ENCODE measurements around the gene HDAC10. TPM values are rescaled to one million over a fixed set of nuclear protein-coding genes. Genes with fewer than 3 reads are reported as not detected.

Gene HDAC10
- total RNA-seq, 4 donors from 2014 or later: 66.8 to 618 (median 142) TPM

GRCh38 chr22:50269970-50270665 lies 19.1 kb upstream of the HDAC10 start, which contains the start of gene MAPK11:
MAPK11 (minus strand) TSS chr22:50270380; CDS start chr22:50270292, 88 bp downstream.
- Histone ChIP-seq H3K4me3 (peak within 1 kb of the TSS in 3 of 4 donors; percentile 33 to 59 (median 47)), H3K4me1 (peaks cover 23 to 54% (median 49%) of the 10 kb centered on the region in 4 donors), H3K36me3 (peaks cover 0 to 1% (median 0%) of the 10 kb centered on the region in 4 donors), H3K27ac (peak within 1 kb of the TSS; percentile 26 to 55 (median 40)), H3K9me3 (no peaks in the 10 kb centered on the region), H3K27me3 (peaks cover 51% of the 10 kb centered on the region)
- peak; percentile 58 for DNase-seq
- intact Hi-C loops (cut with DNase I; ENCODE audit: low total_unique reads): no loop called here
- no peak for TF ChIP-seq POLR2A (IDR thresholded peaks at IDR 0.05)
- TF ChIP-seq EP300 (IDR thresholded peaks at IDR 0.05; ENCODE audit: low read depth): no peak
- no peak for TF ChIP-seq POLR2AphosphoS5 (IDR thresholded peaks at IDR 0.05)
- no peak for TF ChIP-seq CTCF (IDR thresholded peaks at IDR 0.05)
- 0% methylated on average over 54 of the region's 92 CpGs; no CpG with 5 or more reads in 1 of the 2 donors for WGBS, 2 donors (ENCODE audit: low coverage in 1 of 2)
- in situ Hi-C loops (cut with MboI; ENCODE audit: low pct_ligation_motif_present in 1 of 4, low pct_unique_long_range_greater_than_20kb in 1 of 4, low sequenced_read_pairs in 3 of 4): loop anchor here in 2 of 4 donors (10.0 kb wide), 2 partner anchors 65 to 225 kb away; no protein-coding TSS in a partner anchor

DNA sequence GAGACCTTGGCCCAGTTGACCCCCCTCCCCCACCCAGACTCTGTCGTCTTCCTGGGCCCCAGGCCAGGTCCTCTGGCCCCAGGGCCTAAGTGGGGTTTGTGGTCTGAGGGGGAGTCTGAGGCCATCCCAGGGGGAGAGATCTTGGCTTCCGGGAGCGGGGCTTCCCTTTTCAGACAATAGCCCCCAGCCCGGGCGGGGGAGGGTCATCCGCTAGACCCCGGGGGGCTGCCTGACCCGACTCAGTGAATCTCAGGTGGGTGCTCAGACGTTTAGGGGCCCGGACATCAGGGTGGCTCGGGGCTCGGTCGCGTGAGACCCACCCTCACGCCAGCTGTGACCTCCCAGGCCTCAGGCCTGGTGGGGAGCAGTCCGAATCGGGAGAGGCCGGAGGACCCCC lies 18.5 kb upstream of the HDAC10 start:
- intact Hi-C loops (cut with DNase I; ENCODE audit: low total_unique reads): no loop called here
- 15% methylated on average over 10 of the region's 18 CpGs; no CpG with 5 or more reads in 1 of the 2 donors for WGBS, 2 donors (ENCODE audit: low coverage in 1 of 2)
- DNase-seq: no peak
- Histone ChIP-seq H3K36me3 (no peaks in the 10 kb centered on the region), H3K27me3 (peaks cover 51% of the 10 kb centered on the region), H3K27ac (peak overlapping the region in 2 of 4 donors; percentile 37 to 43), H3K4me3 (peak overlapping the region in 3 of 4 donors; percentile 33 to 59 (median 47)), H3K9me3 (no peaks in the 10 kb centered on the region), H3K4me1 (peaks cover 23 to 54% (median 49%) of the 10 kb centered on the region in 4 donors)
- in situ Hi-C loops (cut with MboI; ENCODE audit: low pct_ligation_motif_present in 1 of 4, low pct_unique_long_range_greater_than_20kb in 1 of 4, low sequenced_read_pairs in 3 of 4): loop anchor here in 1 of 4 donors (10.0 kb wide), 1 partner anchor 225 kb away; no protein-coding TSS in a partner anchor
- TF ChIP-seq CTCF (IDR thresholded peaks at IDR 0.05) (no peak), POLR2AphosphoS5 (IDR thresholded peaks at IDR 0.05) (no peak), POLR2A (IDR thresholded peaks at IDR 0.05) (no peak), EP300 (IDR thresholded peaks at IDR 0.05; ENCODE audit: low read depth) (no peak)

GRCh38 chr22:50268655-50269113 lies 17.6 kb upstream of the HDAC10 start:
- Histone ChIP-seq H3K4me3 (no peak overlapping the region), H3K36me3 (no peaks in the 10 kb centered on the region), H3K27ac (no peak overlapping the region), H3K27me3 (peaks cover 57% of the 10 kb centered on the region), H3K4me1 (peaks cover 23 to 54% (median 49%) of the 10 kb centered on the region in 4 donors), H3K9me3 (no peaks in the 10 kb centered on the region)
- peak; percentile 35 for DNase-seq
- WGBS, 2 donors (ENCODE audit: low coverage in 1 of 2): 40% methylated on average over 9 of the region's 9 CpGs; no CpG with 5 or more reads in 1 of the 2 donors
- in situ Hi-C loops (cut with MboI; ENCODE audit: low pct_ligation_motif_present in 1 of 4, low pct_unique_long_range_greater_than_20kb in 1 of 4, low sequenced_read_pairs in 3 of 4): loop anchor here in 1 of 4 donors (10.0 kb wide), 1 partner anchor 226 kb away; no protein-coding TSS in a partner anchor
- intact Hi-C loops (cut with DNase I; ENCODE audit: low total_unique reads): no loop called here
- TF ChIP-seq POLR2A (IDR thresholded peaks at IDR 0.05) (no peak), POLR2AphosphoS5 (IDR thresholded peaks at IDR 0.05) (no peak), EP300 (IDR thresholded peaks at IDR 0.05; ENCODE audit: low read depth) (no peak), CTCF (IDR thresholded peaks at IDR 0.05) (no peak)
